Muscle layer of colon (tissue), 2 donors: ENCODE data around the gene CLASRP.

Source experiments
- H3K27ac ChIP-seq: one replicate; pipeline ENCODE4 v1.7.0; 2013; ENCODE audit warnings: low read depth, mild to moderate bottlenecking, low read length, moderate library complexity
- H3K27me3 ChIP-seq, 2 donors: one replicate each; pipeline ENCODE4 v1.7.0; 2013; ENCODE audit warnings: low read length in 2 of 2, mild to moderate bottlenecking in 2 of 2; ENCODE audit not compliant: insufficient read depth in 2 of 2, control insufficient read depth in 1 of 2
- H3K36me3 ChIP-seq: one replicate; pipeline ENCODE4 v1.7.0; 2013; ENCODE audit warnings: mild to moderate bottlenecking, low read length; ENCODE audit not compliant: insufficient read depth
- H3K4me1 ChIP-seq: one replicate; pipeline ENCODE4 v1.7.0; 2013; ENCODE audit warnings: mild to moderate bottlenecking, low read length; ENCODE audit not compliant: insufficient read depth
- H3K4me3 ChIP-seq, 2 donors: one replicate each; pipeline ENCODE4 v1.7.0; 2013; ENCODE audit warnings: low read length in 2 of 2, low read depth in 1 of 2, mild to moderate bottlenecking in 1 of 2, moderate library complexity in 1 of 2
- H3K9ac ChIP-seq: one replicate; pipeline ENCODE4 v1.7.0; 2013; ENCODE audit warnings: low read length
- H3K9me3 ChIP-seq: one replicate; pipeline ENCODE4 v1.7.0; 2013; ENCODE audit warnings: mild to moderate bottlenecking, low read length
- donor health status: abdominal sarcoma.
- donor health status: Adenocarcinoma of cecum.

Gene CLASRP

GRCh38 chr19:45094137-45094536 is 55.3 kb downstream of the CLASRP start:
- Histone ChIP-seq H3K4me1 (peaks cover 58% of the 10 kb centered on the region), H3K27ac (no peak overlapping the region), H3K4me3 (peak overlapping the region; percentile 89 to 90)

GRCh38 chr19:45094707-45095106 is 55.9 kb downstream of the CLASRP start:
- Histone ChIP-seq H3K9ac (no peak overlapping the region), H3K9me3 (no peaks in the 10 kb centered on the region), H3K4me1 (peaks cover 62% of the 10 kb centered on the region), H3K27me3 (no peaks in the 10 kb centered on the region), H3K36me3 (no peaks in the 10 kb centered on the region), H3K4me3 (peak overlapping the region in 1 of 2 donors; percentile 89), H3K27ac (no peak overlapping the region)

More at GRCh38 chr19:45094137-45094536, 55.3 kb downstream of the CLASRP start:
- no peaks in the 10 kb centered on the region for H3K27me3 ChIP-seq
- H3K9ac ChIP-seq, result peak overlapping the region; percentile 97
- H3K9me3 ChIP-seq, result no peaks in the 10 kb centered on the region
- no peaks in the 10 kb centered on the region for H3K36me3 ChIP-seq

GRCh38 chr19:45095496-45096413 is 56.9 kb downstream of the CLASRP start:
- H3K27me3 ChIP-seq, result no peaks in the 10 kb centered on the region
- H3K27ac ChIP-seq, result no peak overlapping the region
- H3K36me3 ChIP-seq, result no peaks in the 10 kb centered on the region
- no peak overlapping the region for H3K9ac ChIP-seq
- H3K4me3 ChIP-seq, result no peak overlapping the region
- H3K9me3 ChIP-seq, result no peaks in the 10 kb centered on the region
- H3K4me1 ChIP-seq, result peaks cover 60% of the 10 kb centered on the region

GRCh38 chr19:45096700-45097099 is 57.9 kb downstream of the CLASRP start:
- peaks cover 56% of the 10 kb centered on the region for H3K4me1 ChIP-seq
- H3K9me3 ChIP-seq, result no peaks in the 10 kb centered on the region
- no peak overlapping the region for H3K4me3 ChIP-seq
- no peaks in the 10 kb centered on the region for H3K27me3 ChIP-seq
- no peak overlapping the region for H3K9ac ChIP-seq
- no peak overlapping the region for H3K27ac ChIP-seq
- no peaks in the 10 kb centered on the region for H3K36me3 ChIP-seq

- no peaks in the 10 kb centered on the region for H3K9me3 ChIP-seq
- H3K4me1 ChIP-seq, result peaks cover 56% of the 10 kb centered on the region
- no peak overlapping the region for H3K4me3 ChIP-seq
- no peaks in the 10 kb centered on the region for H3K27me3 ChIP-seq
- H3K36me3 ChIP-seq, result no peaks in the 10 kb centered on the region
- H3K27ac ChIP-seq, result no peak overlapping the region
- H3K9ac ChIP-seq, result no peak overlapping the region
Observed at GRCh38 chr19:45097450-45097775, 58.6 kb downstream of the CLASRP start.

GRCh38 chr19:45097776-45098520 is 59.1 kb downstream of the CLASRP start:
- peaks cover 56% of the 10 kb centered on the region for H3K4me1 ChIP-seq
- no peaks in the 10 kb centered on the region for H3K36me3 ChIP-seq
- no peak overlapping the region for H3K4me3 ChIP-seq

GRCh38 chr19:45098521-45099466 is 59.9 kb downstream of the CLASRP start:
- Histone ChIP-seq H3K9ac (no peak overlapping the region), H3K4me1 (peaks cover 56% of the 10 kb centered on the region), H3K36me3 (no peaks in the 10 kb centered on the region), H3K9me3 (no peaks in the 10 kb centered on the region), H3K4me3 (no peak overlapping the region), H3K27me3 (no peaks in the 10 kb centered on the region), H3K27ac (no peak overlapping the region)

More at GRCh38 chr19:45097776-45098520, 59.1 kb downstream of the CLASRP start:
- Histone ChIP-seq H3K27me3 (no peaks in the 10 kb centered on the region), H3K27ac (no peak overlapping the region), H3K9ac (no peak overlapping the region), H3K9me3 (no peaks in the 10 kb centered on the region)

GRCh38 chr19:45099467-45100191 is 60.8 kb downstream of the CLASRP start:
- no peaks in the 10 kb centered on the region for H3K9me3 ChIP-seq
- H3K36me3 ChIP-seq, result no peaks in the 10 kb centered on the region
- H3K4me3 ChIP-seq, result no peak overlapping the region
- H3K4me1 ChIP-seq, result peaks cover 49% of the 10 kb centered on the region
- H3K27ac ChIP-seq, result no peak overlapping the region
- no peak overlapping the region for H3K9ac ChIP-seq
- H3K27me3 ChIP-seq, result no peaks in the 10 kb centered on the region

GRCh38 chr19:45100201-45100600 is 61.4 kb downstream of the CLASRP start:
- peaks cover 43% of the 10 kb centered on the region for H3K4me1 ChIP-seq
- H3K9me3 ChIP-seq, result no peaks in the 10 kb centered on the region
- no peak overlapping the region for H3K9ac ChIP-seq
- H3K36me3 ChIP-seq, result no peaks in the 10 kb centered on the region
- H3K4me3 ChIP-seq, result no peak overlapping the region
- H3K27ac ChIP-seq, result no peak overlapping the region
- H3K27me3 ChIP-seq, result no peaks in the 10 kb centered on the region

GRCh38 chr19:45100846-45101252 is 62.0 kb downstream of the CLASRP start:
- Histone ChIP-seq H3K36me3 (no peaks in the 10 kb centered on the region), H3K9me3 (no peaks in the 10 kb centered on the region), H3K27ac (no peak overlapping the region), H3K9ac (no peak overlapping the region), H3K27me3 (no peaks in the 10 kb centered on the region), H3K4me3 (no peak overlapping the region), H3K4me1 (peaks cover 36% of the 10 kb centered on the region)
